ENCODE data around the gene PDXP. TPM values are rescaled to one million over a fixed set of nuclear protein-coding genes. Genes with fewer than 3 reads are reported as not detected.

Gene PDXP
- total and polyA plus RNA-seq, 12 donors = 5.3 to 29.9 (median 21.2) TPM

DNA sequence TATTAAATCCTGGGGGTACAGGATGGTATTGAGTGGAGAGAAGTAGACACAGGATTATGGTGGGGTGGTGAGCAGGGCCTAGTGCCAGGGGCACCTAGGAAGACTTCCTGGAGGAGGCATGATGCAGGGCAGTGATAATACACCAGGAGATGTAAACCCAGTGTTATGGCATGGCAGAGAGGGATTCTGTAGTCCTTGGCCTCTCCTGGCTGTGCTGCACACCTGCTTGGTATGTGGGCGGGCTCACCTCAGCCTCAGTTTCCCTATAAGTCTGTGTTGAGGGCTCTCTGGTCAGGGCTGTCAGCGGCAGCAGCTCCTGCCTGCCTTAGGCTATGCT, 2.2 kb downstream of the PDXP start:
- no peaks in the 10 kb centered on the region for H3K27me3 ChIP-seq
- H3K4me3 ChIP-seq = no peak overlapping the region
- WGBS, 2 donors = 71 to 77% methylated on average over 2 of the region's 2 CpGs
- H3K4me1 ChIP-seq = peaks cover 11 to 68% (median 44%) of the 10 kb centered on the region in 9 donors
- ATAC-seq = no peak
- peak overlapping the region in 8 of 10 donors; percentile 38 to 80 (median 73) for H3K27ac ChIP-seq
- intact Hi-C loops (cut with DNase I) = no loop called here
- H3K36me3 ChIP-seq = peaks cover 0 to 5% (median 2%) of the 10 kb centered on the region in 9 donors
- TF ChIP-seq, protein P1, sequence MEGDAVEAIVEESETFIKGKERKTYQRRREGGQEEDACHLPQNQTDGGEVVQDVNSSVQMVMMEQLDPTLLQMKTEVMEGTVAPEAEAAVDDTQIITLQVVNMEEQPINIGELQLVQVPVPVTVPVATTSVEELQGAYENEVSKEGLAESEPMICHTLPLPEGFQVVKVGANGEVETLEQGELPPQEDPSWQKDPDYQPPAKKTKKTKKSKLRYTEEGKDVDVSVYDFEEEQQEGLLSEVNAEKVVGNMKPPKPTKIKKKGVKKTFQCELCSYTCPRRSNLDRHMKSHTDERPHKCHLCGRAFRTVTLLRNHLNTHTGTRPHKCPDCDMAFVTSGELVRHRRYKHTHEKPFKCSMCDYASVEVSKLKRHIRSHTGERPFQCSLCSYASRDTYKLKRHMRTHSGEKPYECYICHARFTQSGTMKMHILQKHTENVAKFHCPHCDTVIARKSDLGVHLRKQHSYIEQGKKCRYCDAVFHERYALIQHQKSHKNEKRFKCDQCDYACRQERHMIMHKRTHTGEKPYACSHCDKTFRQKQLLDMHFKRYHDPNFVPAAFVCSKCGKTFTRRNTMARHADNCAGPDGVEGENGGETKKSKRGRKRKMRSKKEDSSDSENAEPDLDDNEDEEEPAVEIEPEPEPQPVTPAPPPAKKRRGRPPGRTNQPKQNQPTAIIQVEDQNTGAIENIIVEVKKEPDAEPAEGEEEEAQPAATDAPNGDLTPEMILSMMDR (IDR thresholded peaks at IDR 0.05) = no peak
- DNase-seq = no peak
- no peaks in the 10 kb centered on the region for H3K9me3 ChIP-seq

DNA sequence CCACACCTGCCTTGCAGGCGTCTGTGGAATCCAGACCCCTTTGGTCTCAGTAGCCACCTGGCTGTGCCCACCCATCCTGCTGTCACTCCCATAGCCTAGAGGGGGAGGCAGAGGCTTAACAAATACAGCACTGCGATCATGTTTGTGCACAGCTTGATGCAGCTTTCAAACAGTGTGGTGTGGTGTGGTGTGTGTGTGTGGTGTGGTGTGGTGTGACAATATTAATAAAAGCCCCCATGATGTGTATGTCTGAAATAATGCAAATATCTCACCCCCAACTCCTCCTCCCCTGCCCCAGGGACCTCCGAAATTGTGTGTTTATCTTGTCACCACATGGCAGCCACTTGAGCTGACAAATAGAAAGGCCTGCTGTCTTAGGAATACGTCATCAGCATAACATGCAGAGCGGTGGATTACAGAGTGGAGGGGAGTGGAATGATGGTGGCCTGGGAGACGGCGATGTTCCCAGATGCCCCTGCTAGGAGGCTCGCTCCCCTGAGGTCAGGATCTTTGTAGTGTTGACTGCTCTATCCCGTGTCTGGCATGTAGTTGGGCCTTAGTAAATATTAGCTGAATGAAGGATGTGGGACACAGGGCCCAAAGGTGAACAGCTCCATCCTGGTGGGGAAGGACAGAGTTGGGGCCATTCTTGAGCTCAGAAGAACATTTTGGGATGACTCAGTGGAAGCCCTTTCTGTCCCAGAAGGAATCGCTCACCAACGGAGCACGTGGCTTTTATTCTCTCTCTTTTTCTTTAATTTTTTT, 2.8 kb downstream of the PDXP start:
- WGBS, 2 donors = 30 to 39% methylated on average over 12 of the region's 12 CpGs
- peak in 5 of 8 donors; percentile 13 to 50 (median 29) for ATAC-seq
- TF ChIP-seq, protein P1 (IDR thresholded peaks at IDR 0.05) = peak in 8 of 9 donors; percentile 20 to 60 (median 47)
- DNase-seq = no peak
- Histone ChIP-seq H3K27ac (peak overlapping the region in 9 of 10 donors; percentile 48 to 80 (median 72)), H3K4me1 (peaks cover 11 to 62% (median 44%) of the 10 kb centered on the region in 9 donors), H3K27me3 (no peaks in the 10 kb centered on the region), H3K36me3 (peaks cover 0 to 11% (median 9%) of the 10 kb centered on the region in 9 donors), H3K9me3 (no peaks in the 10 kb centered on the region), H3K4me3 (no peak overlapping the region)
- intact Hi-C loops (cut with DNase I) = no loop called here

DNA sequence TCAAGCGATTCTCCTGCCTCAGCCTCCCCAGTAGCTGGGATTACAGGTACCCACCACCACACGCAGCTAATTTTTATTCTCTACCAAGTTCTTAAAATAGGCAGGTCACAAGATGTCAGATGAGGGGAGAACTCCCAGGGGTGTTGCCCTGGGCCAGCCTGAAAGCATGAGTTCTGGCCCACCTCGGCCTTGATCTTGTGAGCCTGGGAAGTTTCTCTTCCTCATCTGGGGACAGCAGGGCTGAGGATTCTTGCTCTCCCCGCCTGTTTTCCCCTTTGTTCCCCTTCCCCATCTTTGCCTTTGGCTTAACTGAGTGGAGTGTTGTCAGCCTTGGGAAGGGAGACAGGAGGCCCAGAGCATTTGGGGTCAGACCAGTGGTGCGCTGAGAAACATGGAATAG, 3.5 kb downstream of the PDXP start:
- H3K27me3 ChIP-seq = no peaks in the 10 kb centered on the region
- H3K9me3 ChIP-seq = no peaks in the 10 kb centered on the region
- TF ChIP-seq, protein P1 (IDR thresholded peaks at IDR 0.05) = no peak
- ATAC-seq (no peak), DNase-seq (no peak)
- peaks cover 11 to 60% (median 42%) of the 10 kb centered on the region in 9 donors for H3K4me1 ChIP-seq
- peaks cover 0 to 18% (median 14%) of the 10 kb centered on the region in 9 donors for H3K36me3 ChIP-seq
- WGBS, 2 donors = 71 to 85% methylated on average over 5 of the region's 5 CpGs
- H3K27ac ChIP-seq = peak overlapping the region in 8 of 10 donors; percentile 48 to 80 (median 73)
- no peak overlapping the region for H3K4me3 ChIP-seq
- intact Hi-C loops (cut with DNase I) = no loop called here

DNA sequence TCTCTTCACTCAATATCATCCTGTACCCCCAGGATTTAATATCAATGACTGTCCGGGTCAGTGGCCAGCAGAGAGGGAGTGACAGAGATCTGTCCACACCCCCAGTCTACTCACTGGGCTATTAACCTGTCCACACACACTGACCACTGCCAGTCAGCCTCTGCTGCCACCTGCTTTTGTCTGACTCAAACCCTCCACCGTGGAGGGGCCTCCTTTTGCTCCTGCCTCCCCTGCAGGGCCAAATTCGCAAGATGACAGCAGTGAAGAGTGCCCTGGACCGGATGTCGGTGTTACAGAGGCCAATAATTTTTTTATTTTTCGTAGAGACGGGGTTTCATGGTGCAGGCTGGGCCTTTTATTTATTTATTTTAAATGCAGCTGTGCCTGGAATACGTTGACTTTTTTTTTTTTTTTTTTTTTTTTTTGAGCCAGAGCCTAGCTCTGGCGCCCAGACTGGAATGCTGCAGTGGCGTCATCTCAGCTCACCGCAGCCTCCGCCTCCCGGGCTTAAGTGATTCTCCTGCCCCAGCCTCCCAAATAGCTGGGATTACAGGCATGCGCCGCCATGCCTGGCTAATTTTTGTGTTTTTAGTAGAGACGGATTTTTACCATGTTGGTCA, 5.1 kb downstream of the PDXP start:
- DNase-seq (no peak), ATAC-seq (peak in 1 of 8 donors; percentile 30)
- intact Hi-C loops (cut with DNase I) = no loop called here
- no peaks in the 10 kb centered on the region for H3K9me3 ChIP-seq
- H3K27ac ChIP-seq = peak overlapping the region in 4 of 10 donors; percentile 21 to 46 (median 34)
- H3K4me3 ChIP-seq = no peak overlapping the region
- WGBS, 2 donors = 78 to 88% methylated on average over 16 of the region's 16 CpGs
- TF ChIP-seq, protein P1 (IDR thresholded peaks at IDR 0.05) = no peak
- peaks cover 6 to 51% (median 34%) of the 10 kb centered on the region in 9 donors for H3K4me1 ChIP-seq
- H3K27me3 ChIP-seq = no peaks in the 10 kb centered on the region
- H3K36me3 ChIP-seq = peaks cover 0 to 24% (median 14%) of the 10 kb centered on the region in 9 donors

Data from heart right ventricle (tissue), 16 donors.